HepG2 (cell line): ENCODE data around the gene HCRT. TPM values are rescaled to one million over a fixed set of nuclear protein-coding genes. Genes with fewer than 3 reads are reported as not detected.
A peak's percentile ranks its signal among the peaks of the same experiment; 100 is the strongest.

Experiments used
- CBX2 ChIP-seq, 2 experiments: fragments of 200-600 bp in 1 of 2; sonication (generic); formaldehyde crosslinking in 1 of 2; IDR thresholded peaks; 2 replicates each; pipeline versions ENCODE4 v1.7.0 to v1.8.1; 2018 to 2022; ENCODE audit warnings: low read depth in 2 of 2, low read length in 1 of 2, mild to moderate bottlenecking in 1 of 2, missing genetic modification reagents in 1 of 2
- CCDC6 ChIP-seq: sonication (generic); formaldehyde crosslinking; IDR thresholded peaks from 2 replicates; pipeline ENCODE4 v1.8.1; 2022; ENCODE audit warnings: mild to moderate bottlenecking, missing genetic modification reagents, moderate library complexity
- FIP1L1 ChIP-seq: fragments of 200-400 bp; formaldehyde crosslinking; IDR thresholded peaks from 2 replicates; pipeline ENCODE4 v1.6.1; 2018; ENCODE audit warnings: low read depth, mild to moderate bottlenecking, low read length, moderate library complexity, borderline replicate concordance; ENCODE audit not compliant: insufficient read depth
- FOSL2 ChIP-seq: sonication (generic); formaldehyde crosslinking; IDR thresholded peaks from 2 replicates; pipeline ENCODE4 v1.4.0; 2020; ENCODE audit warnings: missing genetic modification reagents
- GATAD1 ChIP-seq: IDR thresholded peaks from 2 replicates; pipeline ENCODE4 v1.6.1; 2016; ENCODE audit warnings: missing genetic modification reagents, missing compliant biosample characterization
- HOXA5 ChIP-seq: sonication (generic); formaldehyde crosslinking; IDR thresholded peaks from 2 replicates; pipeline ENCODE4 v1.4.0; 2020; ENCODE audit warnings: missing genetic modification reagents
- REPIN1 ChIP-seq: sonication (generic); formaldehyde crosslinking; IDR thresholded peaks from 2 replicates; pipeline ENCODE4 v1.8.0; 2022; ENCODE audit warnings: missing genetic modification reagents, low read depth, mild to moderate bottlenecking, borderline replicate concordance
- SMARCC2 ChIP-seq: fragments of 450-650 bp; IDR thresholded peaks from 2 replicates; pipeline ENCODE4 v1.6.1; 2017; ENCODE audit warnings: antibody characterized with exemption, mild to moderate bottlenecking
- SP4 ChIP-seq: sonication (generic); formaldehyde crosslinking; IDR thresholded peaks from 2 replicates; pipeline ENCODE4 v1.8.1; 2023; ENCODE audit warnings: mild to moderate bottlenecking, missing genetic modification reagents
- TOE1 ChIP-seq: sonication (generic); formaldehyde crosslinking; IDR thresholded peaks from 2 replicates; pipeline ENCODE4 v1.4.0; 2020; ENCODE audit warnings: mild to moderate bottlenecking, missing genetic modification reagents
- ZBTB43 ChIP-seq: sonication (generic); formaldehyde crosslinking; conservative IDR thresholded peaks from 2 replicates; pipeline ENCODE4 v1.4.0; 2020; ENCODE audit warnings: missing genetic modification reagents
- ZFP36L1 ChIP-seq: sonication (generic); formaldehyde crosslinking; IDR thresholded peaks from 2 replicates; pipeline ENCODE4 v1.8.0; 2022; ENCODE audit warnings: mild to moderate bottlenecking, missing genetic modification reagents, moderate library complexity
- ZNF121 ChIP-seq: sonication (generic); formaldehyde crosslinking; IDR thresholded peaks from 2 replicates; pipeline ENCODE4 v1.5.0; 2020; ENCODE audit warnings: mild to moderate bottlenecking, missing genetic modification reagents
- ZNF235 ChIP-seq: sonication (generic); formaldehyde crosslinking; IDR thresholded peaks from 2 replicates; pipeline ENCODE4 v1.8.1; 2023; ENCODE audit warnings: mild to moderate bottlenecking, missing genetic modification reagents, borderline replicate concordance
- ZNF441 ChIP-seq: sonication (generic); formaldehyde crosslinking; IDR thresholded peaks from 2 replicates; pipeline ENCODE4 v1.7.0; 2021; ENCODE audit warnings: missing genetic modification reagents, borderline replicate concordance
- ZNF549 ChIP-seq: sonication (generic); formaldehyde crosslinking; IDR thresholded peaks from 2 replicates; pipeline ENCODE4 v1.5.0; 2020; ENCODE audit warnings: missing genetic modification reagents
- ZNF619 ChIP-seq: sonication (generic); formaldehyde crosslinking; IDR thresholded peaks from 2 replicates; pipeline ENCODE4 v1.4.0; 2020; ENCODE audit warnings: mild to moderate bottlenecking, missing genetic modification reagents
- ZNF703 ChIP-seq: sonication (generic); formaldehyde crosslinking; IDR thresholded peaks from 2 replicates; pipeline ENCODE4 v1.5.1; 2020; ENCODE audit warnings: missing genetic modification reagents, mild to moderate bottlenecking, moderate library complexity, borderline replicate concordance
- ZNF710 ChIP-seq: sonication (generic); formaldehyde crosslinking; IDR thresholded peaks from 2 replicates; pipeline ENCODE4 v1.5.0; 2020; ENCODE audit warnings: mild to moderate bottlenecking, missing genetic modification reagents, borderline replicate concordance
- polyA plus RNA-seq, 8 experiments: library from polyadenylated mRNA; depleted of rRNA in 3 of 8; stranded (reverse) in 7 of 8; unstranded in 1 of 8; fragments of >200 nt; fragmentation: Illumina TruSeq in 4 of 8; extraction: Trizol in 4 of 8; gene quantifications; 2 replicates each; pipeline versions ENCODE4 v1.2.1 to v1.2.3, GENCODE V29; 2011 to 2016; ENCODE audit warnings: low read depth in 4 of 8, missing spikeins in 1 of 8, mixed read lengths in 1 of 8; ENCODE audit not compliant: insufficient read depth in 1 of 8
- total RNA-seq, 5 experiments: library from RNA; depleted of rRNA; stranded (reverse); fragments of >200 nt; fragmentation: Illumina TruSeq; extraction: Trizol; gene quantifications; 2 replicates each; pipeline ENCODE4 v1.2.3, GENCODE V29; 2016; ENCODE audit warnings: low read depth in 1 of 5

Gene HCRT
- total and polyA plus RNA-seq, 2 of the 13 experiments (the other 11 are each of a cell fraction or from before 2014, with no cell fraction given): not detected

- TF ChIP-seq HOXA5 (CRISPR knock-in tag) (peak; percentile 70), SMARCC2 (no peak), REPIN1 (CRISPR knock-in tag) (peak; percentile 35; the same call in 1 of the 2 replicates), ZNF619 (CRISPR knock-in tag) (no peak), ZNF441 (CRISPR knock-in tag) (peak; percentile 68), GATAD1 (CRISPR knock-in tag) (peak; percentile 44; the same call in 1 of the 2 replicates), FIP1L1 (0 out of 2 replicates have a peak, but pooled peaks have one; percentile 39), ZNF121 (CRISPR knock-in tag) (no peak; the same call in 1 of the 2 replicates), SP4 (CRISPR knock-in tag) (peak; percentile 55), ZNF703 (CRISPR knock-in tag) (peak; percentile 80; the same call in 1 of the 2 replicates), ZFP36L1 (CRISPR knock-in tag) (peak; percentile 64; the same call in 1 of the 2 replicates), ZNF549 (CRISPR knock-in tag) (no peak; the same call in 1 of the 2 replicates), CCDC6 (CRISPR knock-in tag) (peak; percentile 21; the same call in 1 of the 2 replicates), ZBTB43 (CRISPR knock-in tag) (peak; percentile 89), CBX2 (IDR thresholded peaks at IDR 0.05; ENCODE audit: low read depth, low read length) (no peak), CBX2 (CRISPR knock-in tag; IDR thresholded peaks at IDR 0.05; ENCODE audit: low read depth) (0 out of 2 replicates have a peak, but pooled peaks have one; percentile 29), FOSL2 (CRISPR knock-in tag) (0 out of 2 replicates have a peak, but pooled peaks have one; percentile 8), ZNF710 (peak; percentile 13; the same call in 1 of the 2 replicates), TOE1 (CRISPR knock-in tag) (no peak), ZNF235 (CRISPR knock-in tag) (0 out of 2 replicates have a peak, but pooled peaks have one; percentile 27)
These were observed 1.2 kb downstream of the HCRT start (continued) for GRCh38 chr17:42183741-42184711.
